Epidermal melanocyte (primary cell): ENCODE measurements around the gene TMEM185A.
"Not testable (repeated sequence)": the region's sequence is repeated elsewhere in the genome, so short reads cannot be mapped to it uniquely, and the experiment has no call there.

Source experiments
- DNase-seq: peaks from one replicate; pipeline ENCODE4 v3.0.0; 2011; ENCODE audit warnings: low spot score; ENCODE audit not compliant: insufficient read length

TMEM185A gene

DNA sequence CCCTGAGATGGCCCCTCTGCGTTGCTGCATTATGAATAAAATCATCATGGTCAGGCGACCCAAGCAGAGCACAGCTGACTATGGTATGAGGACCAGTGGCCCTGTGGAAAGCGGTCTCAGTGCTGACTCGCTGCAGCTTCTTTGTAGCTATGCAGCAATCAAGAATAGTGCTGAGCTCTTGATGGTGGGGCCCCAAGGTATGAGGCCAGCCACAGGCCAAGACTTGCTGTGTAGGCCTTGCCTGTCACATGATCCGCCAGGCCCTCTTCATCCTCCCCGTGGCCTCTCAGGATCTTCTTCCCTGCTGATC lies 79.7 kb downstream of the TMEM185A start:
- DNase-seq, result not testable (repeated sequence)

DNA sequence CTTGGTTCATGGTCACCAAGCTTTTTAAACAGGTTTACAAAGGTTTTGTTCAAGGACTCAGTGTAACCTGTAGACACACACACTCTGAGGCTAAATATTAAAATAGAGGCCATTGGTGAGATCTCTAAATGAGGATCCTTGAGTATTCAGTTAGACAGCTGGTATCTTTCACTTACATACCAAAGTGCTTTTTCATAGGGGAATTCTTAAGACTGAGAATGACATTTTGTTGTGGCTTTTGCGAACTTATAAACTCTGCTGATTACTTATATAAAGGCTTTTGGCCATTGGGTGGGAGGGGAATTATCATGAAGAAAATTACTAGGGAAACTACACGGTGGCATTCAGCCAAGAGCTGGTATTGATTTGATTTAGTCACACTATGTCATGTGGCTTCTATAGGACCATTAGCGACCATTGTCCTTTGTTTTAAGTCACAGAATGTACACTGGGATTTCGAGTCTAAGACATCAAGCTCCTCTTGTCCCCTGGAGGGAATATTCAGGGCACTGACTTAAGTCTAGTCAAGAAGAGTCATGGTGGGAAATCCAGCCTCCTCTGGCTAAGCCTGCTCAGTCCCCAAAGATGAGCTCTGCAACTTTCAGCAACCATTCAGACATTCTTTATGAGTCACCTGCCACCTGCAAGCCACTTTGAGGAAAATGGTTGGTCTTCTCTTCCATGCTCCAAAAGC lies 80.2 kb downstream of the TMEM185A start:
- not testable (repeated sequence) for DNase-seq

DNA sequence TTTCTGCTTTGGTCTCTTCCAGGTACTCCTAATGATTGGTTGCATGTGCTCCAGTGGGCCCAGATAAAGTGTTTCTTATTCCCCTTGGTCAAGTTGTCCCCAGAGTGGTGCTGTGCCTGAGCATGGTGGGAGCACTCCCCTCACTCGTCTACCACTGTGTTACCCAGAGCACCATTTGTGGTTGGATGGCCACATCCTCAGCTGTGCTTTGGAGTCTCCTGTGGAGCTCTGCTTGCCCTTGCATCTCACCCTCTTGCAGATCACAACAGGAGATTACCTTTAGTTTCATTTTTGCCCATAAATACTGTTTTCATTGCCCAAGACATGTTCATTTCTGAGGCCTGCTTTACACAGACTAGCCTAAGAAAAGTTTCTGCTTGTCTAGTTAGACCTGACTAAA lies 81.1 kb downstream of the TMEM185A start:
- DNase-seq, result not testable (repeated sequence)

DNA sequence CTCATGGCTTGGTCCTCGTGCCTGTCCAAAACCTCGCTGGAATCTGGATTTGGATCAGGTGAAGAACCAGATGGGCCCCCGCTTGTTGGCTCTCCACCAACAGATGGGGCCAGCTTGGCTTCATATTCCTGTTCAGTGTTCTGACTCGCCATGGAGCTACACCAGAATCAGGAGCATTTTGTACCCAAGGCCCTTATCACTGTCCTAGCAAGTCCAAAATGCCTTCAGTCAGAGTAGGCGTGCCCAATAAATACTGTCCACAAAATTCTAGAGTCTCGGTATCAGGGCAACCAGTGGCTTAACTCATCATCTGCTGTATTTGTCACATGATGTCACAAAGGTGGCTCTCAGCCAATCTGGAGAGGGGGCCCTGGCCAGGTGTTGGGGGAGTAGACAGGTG lies 81.9 kb downstream of the TMEM185A start, which contains the start of gene HSFX3:
Gene HSFX3, minus strand, starts transcription at position 224 of the 400 bp plus-strand sequence. Its CDS starts 72 bp downstream, at position 152.
- DNase-seq, result not testable (repeated sequence)

DNA sequence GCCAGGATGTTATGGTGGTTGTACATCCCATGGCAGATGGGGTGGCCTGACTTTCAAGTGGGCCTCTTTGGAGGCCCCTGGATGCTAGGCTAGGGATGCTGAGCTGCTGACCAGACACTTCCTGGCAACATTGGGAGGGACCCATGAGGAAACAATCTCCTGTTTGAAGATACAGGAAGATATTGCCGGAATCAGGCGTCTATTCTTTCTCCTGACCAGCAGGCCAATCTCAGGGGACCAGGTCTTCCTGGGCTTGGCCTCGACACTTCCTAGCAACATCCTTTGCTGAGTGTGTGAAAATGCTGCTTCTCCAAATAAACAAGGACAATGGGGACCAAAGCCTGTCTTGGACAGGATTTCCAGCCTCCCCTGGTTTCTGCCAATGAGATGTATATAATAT lies 83.8 kb downstream of the TMEM185A start:
- not testable (repeated sequence) for DNase-seq

DNA sequence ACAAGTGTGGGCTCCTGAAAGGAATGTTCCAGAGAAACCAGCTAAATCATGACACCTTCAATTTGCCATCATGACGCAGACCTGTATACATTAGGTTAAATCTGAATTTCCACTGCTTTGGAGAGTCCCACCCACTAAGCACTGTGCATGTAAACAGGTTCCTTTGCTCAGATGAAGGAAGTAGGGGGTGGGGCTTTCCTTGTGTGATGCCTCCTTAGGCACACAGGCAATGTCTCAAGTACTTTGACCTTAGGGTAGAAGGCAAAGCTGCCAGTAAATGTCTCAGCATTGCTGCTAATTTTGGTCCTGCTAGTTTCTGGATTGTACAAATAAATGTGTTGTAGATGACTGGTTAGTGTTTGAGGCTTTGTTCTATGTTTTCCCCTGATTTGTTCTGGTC lies 84.6 kb downstream of the TMEM185A start:
- not testable (repeated sequence) for DNase-seq
